Esophagus squamous epithelium (tissue), 5 donors: ENCODE measurements around the gene HSD17B7. TPM values are rescaled to one million over a fixed set of nuclear protein-coding genes. Genes with fewer than 3 reads are reported as not detected.
"Not testable (repeated sequence)": the region's sequence is repeated elsewhere in the genome, so short reads cannot be mapped to it uniquely, and the experiment has no call there.

Source experiments
- DNase-seq: peaks from one replicate; lab custom pipeline; 2025; lab: John Stamatoyannopoulos, UW
- H3K27ac ChIP-seq, 4 donors: fragments of 200-600 bp; sonication (generic); one replicate each; pipeline ENCODE4 v1.5.1; 2016 to 2019; ENCODE audit warnings: mild to moderate bottlenecking in 1 of 4
- H3K27me3 ChIP-seq, 4 donors: fragments of 200-600 bp; sonication (generic); 1 replicate in 3 of 4; 2 replicates in 1 of 4; pipeline versions ENCODE4 v1.5.1 to v1.6.0; 2017 to 2021; ENCODE audit warnings: antibody characterized with exemption in 1 of 4
- H3K36me3 ChIP-seq, 3 donors: fragments of 200-600 bp; sonication (generic); one replicate each; pipeline ENCODE4 v1.5.1; 2016 to 2019
- H3K4me1 ChIP-seq, 3 donors: fragments of 200-600 bp; sonication (generic); one replicate each; pipeline ENCODE4 v1.5.1; 2017 to 2019
- H3K4me3 ChIP-seq, 4 donors: fragments of 200-600 bp; sonication (generic); 1 replicate in 3 of 4; 2 replicates in 1 of 4; pipeline ENCODE4 v1.5.1; 2016 to 2019; ENCODE audit warnings: mild to moderate bottlenecking in 2 of 4, moderate library complexity in 1 of 4
- H3K9me3 ChIP-seq, 3 donors: fragments of 200-600 bp; sonication (generic); one replicate each; pipeline ENCODE4 v1.5.1; 2016 to 2019
- POLR2A ChIP-seq, 4 donors: fragments of 450-650 bp; IDR thresholded peaks; one replicate each; pipeline ENCODE4 v1.6.1; 2017; ENCODE audit warnings: antibody characterized with exemption in 4 of 4, mild to moderate bottlenecking in 4 of 4, moderate library complexity in 3 of 4
- whole genome bisulfite sequencing, 2 donors: methylation state at CpG; one replicate each; pipeline ENCODE4 v1.1.5; 2018; 5-methylcytosine and 5-hydroxymethylcytosine counted together
- intact Hi-C: fragments of 100-400 bp; cut with DNase I; formaldehyde crosslinking; loops from one replicate; pipeline ENCODE4 v1.15.0; 2022
- total RNA-seq, 4 donors: library from RNA; depleted of rRNA; stranded (reverse); fragments of >200 nt; gene quantifications; one replicate each; pipeline ENCODE4 v1.1.0, GENCODE V29; 2016
- TF ChIP-seq, protein P1 (sequence below), 6 experiments: fragments of 450-650 bp in 4 of 6; fragments of 200-600 bp in 2 of 6; sonication (generic) in 2 of 6; IDR thresholded peaks; one replicate each; pipeline ENCODE4 v1.5.1; 2016 to 2019; ENCODE audit warnings: antibody characterized with exemption in 6 of 6, mild to moderate bottlenecking in 4 of 6, moderate library complexity in 4 of 6
- donor health status: DM: yes; HTN: yes; CAD: no.

Gene HSD17B7
- total RNA-seq, 4 donors from 2014 or later: 15.7 to 28.4 (median 21.6) TPM

DNA sequence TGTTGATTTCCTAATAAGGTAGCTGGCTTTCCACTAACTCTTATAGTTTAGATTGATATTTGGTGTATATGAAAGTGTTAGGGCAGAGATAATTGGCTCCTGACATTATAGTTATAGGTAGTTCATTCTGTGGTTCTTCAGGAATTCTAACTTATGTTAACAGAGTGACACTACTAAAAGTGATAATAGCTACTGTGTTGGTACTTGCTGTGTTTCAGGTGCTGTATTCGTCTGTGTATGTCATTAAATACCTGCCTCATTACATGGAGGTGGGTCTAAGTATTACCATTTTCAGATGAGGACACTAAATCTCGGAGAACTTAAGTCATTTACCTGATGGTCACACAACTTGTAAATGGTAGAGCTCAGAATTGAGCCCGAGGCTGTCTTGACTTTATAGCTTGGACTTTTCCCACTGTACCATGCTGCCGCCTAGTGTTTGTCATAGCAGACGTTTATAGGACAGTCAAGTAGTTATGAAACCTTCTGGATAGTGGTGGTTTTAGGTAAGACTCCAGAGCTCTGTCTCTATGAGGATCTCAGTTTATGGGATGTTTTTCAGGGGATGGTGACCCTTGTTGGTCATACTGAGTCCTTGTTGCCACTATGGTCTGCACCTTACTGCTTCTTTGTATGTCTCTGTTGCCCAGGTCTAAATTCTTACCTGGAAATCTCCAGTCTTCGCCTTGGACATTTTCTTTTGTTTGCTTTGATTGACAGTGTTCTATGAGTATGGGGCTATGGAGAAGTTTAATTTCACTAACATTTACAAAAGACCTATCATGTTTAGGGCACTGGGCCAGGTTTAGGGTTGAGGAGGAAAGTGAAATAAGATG, 9.7 kb downstream of the HSD17B7 start:
- not testable (repeated sequence) for H3K9me3 ChIP-seq, H3K4me3 ChIP-seq, H3K27ac ChIP-seq, H3K27me3 ChIP-seq, H3K4me1 ChIP-seq, DNase-seq
- TF ChIP-seq, protein P1, sequence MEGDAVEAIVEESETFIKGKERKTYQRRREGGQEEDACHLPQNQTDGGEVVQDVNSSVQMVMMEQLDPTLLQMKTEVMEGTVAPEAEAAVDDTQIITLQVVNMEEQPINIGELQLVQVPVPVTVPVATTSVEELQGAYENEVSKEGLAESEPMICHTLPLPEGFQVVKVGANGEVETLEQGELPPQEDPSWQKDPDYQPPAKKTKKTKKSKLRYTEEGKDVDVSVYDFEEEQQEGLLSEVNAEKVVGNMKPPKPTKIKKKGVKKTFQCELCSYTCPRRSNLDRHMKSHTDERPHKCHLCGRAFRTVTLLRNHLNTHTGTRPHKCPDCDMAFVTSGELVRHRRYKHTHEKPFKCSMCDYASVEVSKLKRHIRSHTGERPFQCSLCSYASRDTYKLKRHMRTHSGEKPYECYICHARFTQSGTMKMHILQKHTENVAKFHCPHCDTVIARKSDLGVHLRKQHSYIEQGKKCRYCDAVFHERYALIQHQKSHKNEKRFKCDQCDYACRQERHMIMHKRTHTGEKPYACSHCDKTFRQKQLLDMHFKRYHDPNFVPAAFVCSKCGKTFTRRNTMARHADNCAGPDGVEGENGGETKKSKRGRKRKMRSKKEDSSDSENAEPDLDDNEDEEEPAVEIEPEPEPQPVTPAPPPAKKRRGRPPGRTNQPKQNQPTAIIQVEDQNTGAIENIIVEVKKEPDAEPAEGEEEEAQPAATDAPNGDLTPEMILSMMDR (IDR thresholded peaks at IDR 0.05): peak in 4 of 6 experiments; percentile 46 to 73 (median 55)
- H3K36me3 ChIP-seq: peaks cover 0 to 72% (median 4%) of the 10 kb centered on the region in 3 donors
- intact Hi-C loops: loop anchor here (5.0 kb wide), 1 partner anchor 188 kb away; no protein-coding TSS in a partner anchor
- WGBS, 2 donors: 53 to 61% methylated on average over 4 to 6 of the region's 6 CpGs

DNA sequence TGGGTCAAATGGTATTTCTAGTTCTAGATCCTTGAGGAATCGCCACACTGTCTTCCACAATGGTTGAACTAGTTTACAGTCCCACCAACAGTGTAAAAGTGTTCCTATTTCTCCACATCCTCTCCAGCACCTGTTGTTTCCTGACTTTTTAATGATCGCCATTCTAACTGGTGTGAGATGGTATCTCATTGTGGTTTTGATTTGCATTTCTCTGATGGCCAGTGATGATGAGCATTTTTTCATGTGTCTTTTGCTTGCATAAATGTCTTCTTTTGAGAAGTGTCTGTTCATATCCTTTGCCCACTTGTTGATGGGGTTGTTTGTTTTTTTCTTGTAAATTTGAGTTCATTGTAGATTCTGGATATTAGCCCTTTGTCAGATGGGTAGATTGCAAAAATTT, 17.0 kb downstream of the HSD17B7 start:
- H3K4me3 ChIP-seq, intact Hi-C loops: not testable (repeated sequence)

DNA sequence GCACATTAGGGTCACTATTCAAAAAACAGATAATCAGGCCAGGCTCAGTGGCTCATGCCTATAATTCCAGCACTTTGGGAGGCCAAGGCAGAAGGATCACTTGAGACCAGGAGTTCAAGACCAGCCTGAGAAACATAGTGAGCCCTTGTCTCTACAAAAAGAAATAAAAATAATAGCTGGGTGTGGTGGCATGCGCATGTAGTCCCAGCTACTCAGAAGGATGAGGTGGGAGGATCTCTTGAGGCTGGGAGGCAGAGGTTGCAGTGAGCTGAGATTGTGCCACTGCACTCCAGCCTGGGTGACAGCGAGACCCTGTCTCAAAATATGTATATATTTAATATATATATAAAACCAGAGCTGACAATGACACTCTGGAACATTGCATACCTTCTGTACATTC, 21.9 kb downstream of the HSD17B7 start:
- H3K4me1 ChIP-seq, H3K9me3 ChIP-seq, DNase-seq, H3K27me3 ChIP-seq, intact Hi-C loops, H3K27ac ChIP-seq, H3K4me3 ChIP-seq: not testable (repeated sequence)
- 95 to 97% methylated on average over 2 of the region's 2 CpGs for WGBS, 2 donors
- peaks cover 0 to 37% (median 0%) of the 10 kb centered on the region in 3 donors for H3K36me3 ChIP-seq

More for the DNA sequence above, 17.0 kb downstream of the HSD17B7 start:
- H3K27me3 ChIP-seq, H3K27ac ChIP-seq, DNase-seq, H3K9me3 ChIP-seq, H3K4me1 ChIP-seq: not testable (repeated sequence)
- H3K36me3 ChIP-seq: peaks cover 0 to 75% (median 5%) of the 10 kb centered on the region in 3 donors
- 83 to 100% methylated on average over 1 to 2 of the region's 2 CpGs for WGBS, 2 donors

DNA sequence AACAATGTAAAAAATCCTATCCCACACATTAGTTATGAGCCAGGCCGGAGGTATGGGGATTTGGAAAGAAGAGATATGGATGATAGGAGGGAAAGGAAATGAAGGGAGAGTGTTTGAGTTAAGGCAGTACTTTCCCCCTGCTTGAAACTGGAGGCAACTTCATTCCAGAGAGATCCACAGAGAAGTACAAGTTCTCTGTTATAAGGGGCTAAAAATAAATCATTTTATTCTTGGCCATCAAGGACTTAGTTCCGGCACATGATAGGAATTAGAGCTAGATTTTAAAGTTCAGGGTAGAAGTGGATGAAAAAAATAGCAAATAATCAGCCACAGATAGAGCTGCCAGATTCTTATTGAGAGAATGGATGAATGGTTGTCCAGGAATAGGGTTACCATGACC, 27.6 kb downstream of the HSD17B7 start:
- WGBS, 2 donors: 83 to 88% methylated on average over 2 of the region's 2 CpGs
- H3K36me3 ChIP-seq, intact Hi-C loops, DNase-seq, H3K4me3 ChIP-seq, H3K27ac ChIP-seq, H3K9me3 ChIP-seq: not testable (repeated sequence)
- H3K27me3 ChIP-seq: peaks cover 0 to 10% (median 0%) of the 10 kb centered on the region in 4 donors
- peaks cover 5 to 14% (median 6%) of the 10 kb centered on the region in 3 donors for H3K4me1 ChIP-seq

DNA sequence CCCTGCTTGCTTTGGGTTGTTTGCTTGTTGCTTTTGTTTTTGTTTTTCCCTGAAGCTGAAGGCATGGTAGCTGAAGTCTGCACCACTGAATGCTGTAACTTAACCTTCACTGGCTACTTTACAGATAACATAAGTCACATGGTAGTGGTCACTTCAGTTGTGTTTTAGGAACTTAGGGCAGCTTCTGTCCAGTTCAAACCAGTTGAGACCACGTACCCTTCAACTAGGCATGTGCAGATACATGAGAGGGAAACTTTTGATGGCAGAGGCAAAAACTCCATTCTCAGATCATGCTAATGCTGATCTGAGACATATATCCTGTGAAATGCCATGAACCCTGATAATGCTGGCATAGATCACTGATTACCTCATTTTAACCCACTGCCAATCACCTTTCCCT, 28.2 kb downstream of the HSD17B7 start:
- Histone ChIP-seq H3K4me1 (peaks cover 5 to 14% (median 6%) of the 10 kb centered on the region in 3 donors), H3K27me3 (peaks cover 0 to 13% (median 0%) of the 10 kb centered on the region in 4 donors)
- intact Hi-C loops, H3K4me3 ChIP-seq, H3K9me3 ChIP-seq, H3K36me3 ChIP-seq, DNase-seq, H3K27ac ChIP-seq: not testable (repeated sequence)
- WGBS, 2 donors: 100% methylated on average over 1 of the region's 1 CpG

DNA sequence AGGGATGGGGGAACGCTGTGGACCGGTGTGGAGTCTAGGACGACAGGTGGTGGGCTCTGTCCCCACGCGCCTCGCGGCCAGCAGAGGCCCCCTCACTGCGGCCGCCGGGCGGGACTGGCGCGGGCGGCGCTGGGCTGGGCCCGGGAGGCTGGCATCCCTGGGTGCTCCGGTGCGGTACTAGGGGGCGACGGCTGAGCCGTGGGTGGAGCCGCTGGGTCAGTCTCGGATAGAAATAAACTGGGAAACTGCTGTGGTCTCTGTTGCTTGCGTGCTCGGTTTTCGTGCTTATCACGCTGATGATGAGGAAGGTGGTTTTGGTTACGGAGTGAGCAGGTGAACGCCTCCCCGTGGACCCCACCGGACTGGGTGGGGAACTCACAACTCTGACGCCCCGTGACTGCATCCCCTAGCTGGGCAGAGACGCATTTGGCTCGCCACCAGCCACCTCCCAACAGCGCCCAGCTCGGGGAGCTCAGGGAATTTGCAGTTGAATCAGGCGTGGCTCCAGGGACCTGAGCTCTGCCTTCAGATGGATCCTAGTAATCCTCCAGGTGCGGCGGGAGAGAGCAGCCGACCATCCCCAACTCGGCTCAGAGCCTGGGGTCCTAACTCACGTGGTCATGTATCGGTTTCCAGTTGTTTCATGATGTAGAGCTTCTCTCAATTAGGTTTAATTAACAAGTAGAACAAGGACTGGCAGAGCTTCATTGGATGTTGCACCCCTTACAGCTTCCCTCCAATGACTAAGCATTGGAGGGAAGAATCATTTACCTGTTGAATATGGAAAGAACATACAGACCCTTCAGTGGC, 32.1 kb downstream of the HSD17B7 start:
- no peak for DNase-seq
- intact Hi-C loops: no loop called here
- TF ChIP-seq, protein P1 (IDR thresholded peaks at IDR 0.05): no peak
- TF ChIP-seq POLR2A (IDR thresholded peaks at IDR 0.05): no peak
- peaks cover 0 to 19% (median 0%) of the 10 kb centered on the region in 4 donors for H3K27me3 ChIP-seq
- peak overlapping the region; percentile 18 to 64 (median 33) for H3K4me3 ChIP-seq
- no peaks in the 10 kb centered on the region for H3K9me3 ChIP-seq
- peaks cover 5 to 14% (median 6%) of the 10 kb centered on the region in 3 donors for H3K4me1 ChIP-seq
- 13 to 15% methylated on average over 11 to 17 of the region's 44 CpGs for WGBS, 2 donors
- H3K27ac ChIP-seq: no peak overlapping the region
- no peaks in the 10 kb centered on the region for H3K36me3 ChIP-seq

DNA sequence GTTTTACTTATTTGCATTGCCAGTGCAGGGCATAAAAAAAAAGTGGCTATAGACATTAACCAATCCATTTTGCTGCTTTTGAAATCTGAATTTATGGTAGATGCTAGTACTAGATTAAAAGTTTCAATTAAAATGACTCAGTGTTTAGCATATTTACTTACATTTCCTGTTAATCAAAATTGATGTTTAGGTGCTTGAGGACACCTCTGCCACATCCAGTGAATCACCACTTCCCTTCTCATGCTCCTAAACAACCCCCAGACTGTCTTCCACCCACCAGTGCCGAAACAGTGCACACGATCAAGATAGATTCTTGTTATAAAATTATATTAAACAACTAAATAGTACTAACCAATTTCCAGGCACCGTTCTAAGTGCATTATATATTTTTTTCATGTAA, 32.7 kb downstream of the HSD17B7 start:
- intact Hi-C loops: no loop called here
- 73 to 80% methylated on average over 3 of the region's 3 CpGs for WGBS, 2 donors
- H3K36me3 ChIP-seq: no peaks in the 10 kb centered on the region
- H3K9me3 ChIP-seq: no peaks in the 10 kb centered on the region
- H3K4me3 ChIP-seq: no peak overlapping the region
- no peak for DNase-seq
- no peak overlapping the region for H3K27ac ChIP-seq
- TF ChIP-seq, protein P1 (IDR thresholded peaks at IDR 0.05): no peak
- no peak for TF ChIP-seq POLR2A (IDR thresholded peaks at IDR 0.05)
- H3K4me1 ChIP-seq: peaks cover 5 to 14% (median 6%) of the 10 kb centered on the region in 3 donors
- peaks cover 0 to 19% (median 0%) of the 10 kb centered on the region in 4 donors for H3K27me3 ChIP-seq
